Endometrial microvascular endothelial cells (primary cell): Measurements from ENCODE around the gene KRT1. TPM values are rescaled to one million over a fixed set of nuclear protein-coding genes. Genes with fewer than 3 reads are reported as not detected.

Experiments used
- in situ Hi-C: cut with HindIII; loops from 2 replicates; pipeline ENCODE4 v1.10.0; 2017; ENCODE audit warnings: low sequenced_read_pairs, low pct_unique_long_range_greater_than_20kb; ENCODE audit errors: inconsistent ontology term
- total RNA-seq: library from RNA; depleted of rRNA; stranded (reverse); fragments of >200 nt; gene quantifications from one replicate; pipeline ENCODE4 v1.2.3, GENCODE V29; 2015; ENCODE audit errors: inconsistent ontology term

KRT1 gene
- total RNA-seq, 1 donor from 2014 or later, result not detected

DNA sequence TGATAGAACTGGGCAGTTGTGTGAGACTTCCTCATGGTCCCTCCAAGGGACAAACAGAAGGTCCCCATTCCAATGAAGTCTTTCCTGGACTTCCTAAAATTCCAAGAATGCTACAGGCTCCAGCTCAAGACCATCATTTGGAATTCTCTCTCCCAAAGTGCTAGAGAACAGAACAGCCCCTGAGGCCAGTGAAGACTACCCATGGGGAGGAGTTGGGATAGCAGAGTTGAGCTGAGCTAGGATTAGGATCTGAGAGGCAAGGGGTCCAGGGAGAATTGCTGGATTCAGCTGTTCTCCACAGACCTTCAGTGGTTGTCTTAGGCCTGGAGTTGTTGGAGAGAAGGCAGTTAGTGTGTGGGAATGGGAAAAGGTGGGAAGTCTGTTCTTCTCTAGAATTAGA, 10.8 kb downstream of the KRT1 start:
- in situ Hi-C loops, result no loop called here

DNA sequence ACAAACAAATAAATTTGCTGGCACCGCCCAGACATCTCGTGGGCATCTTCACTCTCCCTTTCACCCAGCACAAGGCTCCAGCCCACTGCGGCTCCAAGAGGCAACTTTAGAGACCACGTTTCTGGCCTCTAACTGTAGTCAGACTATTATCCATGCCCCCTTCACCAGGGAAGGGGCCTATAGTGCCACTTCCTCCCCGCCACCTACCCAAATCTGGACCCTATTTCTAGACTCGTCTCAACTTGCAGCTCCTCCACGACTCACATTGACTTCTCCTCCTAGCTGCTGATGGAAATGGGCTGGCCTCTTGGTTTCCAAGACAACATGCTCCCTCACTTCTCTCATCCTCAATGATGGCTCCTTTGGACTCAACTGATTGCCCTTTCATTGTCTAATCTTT, 12.3 kb downstream of the KRT1 start:
- in situ Hi-C loops, result no loop called here

DNA sequence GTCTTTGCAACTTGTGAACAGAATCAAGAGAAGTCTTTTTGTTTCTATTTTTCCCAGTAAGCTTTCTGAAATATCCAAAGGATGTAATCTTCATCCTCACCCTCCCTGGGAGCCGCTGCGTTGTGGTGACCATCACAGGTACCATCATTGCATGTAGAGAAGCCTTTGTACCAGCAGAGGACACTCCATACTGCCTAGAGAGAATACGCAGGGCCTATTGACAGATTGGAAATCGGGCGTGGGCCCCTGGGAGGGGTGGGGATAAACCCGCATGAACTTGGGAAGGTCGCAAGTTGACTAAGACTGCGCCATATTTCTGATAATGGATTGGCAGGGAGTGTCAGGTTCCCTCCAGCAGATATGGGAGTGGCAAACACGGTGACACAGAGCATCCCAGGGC, 12.7 kb downstream of the KRT1 start:
- in situ Hi-C loops, result no loop called here

DNA sequence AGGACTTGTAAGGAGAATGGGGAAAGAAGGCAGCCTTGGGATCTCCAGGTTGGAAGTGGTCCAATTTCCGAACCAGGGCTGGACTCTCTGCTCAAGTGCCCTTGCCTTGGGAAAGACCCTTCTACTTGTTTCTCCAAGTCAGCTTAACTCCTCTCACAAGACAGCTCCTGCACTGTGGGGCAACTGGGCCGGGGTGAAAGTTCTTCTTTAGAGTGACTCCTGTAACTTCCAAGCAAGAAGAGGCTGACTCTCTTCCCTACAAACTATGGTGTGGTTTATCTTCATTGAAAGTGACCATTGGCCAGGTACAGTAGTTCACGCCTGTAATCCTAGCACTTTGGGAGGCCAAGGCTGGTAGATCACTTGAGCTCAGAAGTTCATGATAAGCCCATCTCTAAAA, 13.7 kb downstream of the KRT1 start:
- in situ Hi-C loops, result no loop called here

DNA sequence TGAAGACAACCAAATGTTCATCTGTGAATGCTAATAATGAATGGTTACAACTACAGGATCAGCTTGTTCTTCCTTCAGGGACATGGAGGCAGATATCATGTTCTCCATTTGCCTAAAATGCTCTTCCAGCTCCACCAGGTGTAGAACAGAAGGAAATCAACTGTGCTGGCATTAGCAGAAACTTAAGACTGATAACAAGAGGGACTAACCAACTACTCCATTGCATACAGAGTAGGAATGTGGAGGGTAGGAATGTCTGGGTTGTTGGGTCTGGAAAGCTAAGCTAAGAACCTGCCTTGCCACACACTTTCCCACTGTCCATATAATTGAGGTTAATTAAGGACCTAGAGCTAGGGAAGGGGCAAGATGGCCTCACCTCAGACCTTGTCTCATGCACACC, 16.8 kb downstream of the KRT1 start:
- in situ Hi-C loops, result no loop called here

DNA sequence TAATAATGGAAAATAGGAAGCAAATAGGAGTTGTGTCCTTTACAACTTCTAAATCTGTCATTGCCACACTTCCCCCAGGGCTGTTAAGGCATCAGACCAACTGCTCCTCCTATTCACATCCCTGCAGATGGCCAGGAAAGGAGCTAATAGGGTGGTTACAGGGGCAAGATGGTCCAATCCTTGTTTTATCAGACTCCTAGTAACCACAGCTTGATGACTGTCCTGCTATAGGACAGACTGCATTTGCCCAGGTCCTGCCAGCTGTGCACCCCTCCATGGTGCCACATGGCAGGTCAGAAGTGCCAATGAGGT, 17.3 kb downstream of the KRT1 start:
- in situ Hi-C loops, result no loop called here

DNA sequence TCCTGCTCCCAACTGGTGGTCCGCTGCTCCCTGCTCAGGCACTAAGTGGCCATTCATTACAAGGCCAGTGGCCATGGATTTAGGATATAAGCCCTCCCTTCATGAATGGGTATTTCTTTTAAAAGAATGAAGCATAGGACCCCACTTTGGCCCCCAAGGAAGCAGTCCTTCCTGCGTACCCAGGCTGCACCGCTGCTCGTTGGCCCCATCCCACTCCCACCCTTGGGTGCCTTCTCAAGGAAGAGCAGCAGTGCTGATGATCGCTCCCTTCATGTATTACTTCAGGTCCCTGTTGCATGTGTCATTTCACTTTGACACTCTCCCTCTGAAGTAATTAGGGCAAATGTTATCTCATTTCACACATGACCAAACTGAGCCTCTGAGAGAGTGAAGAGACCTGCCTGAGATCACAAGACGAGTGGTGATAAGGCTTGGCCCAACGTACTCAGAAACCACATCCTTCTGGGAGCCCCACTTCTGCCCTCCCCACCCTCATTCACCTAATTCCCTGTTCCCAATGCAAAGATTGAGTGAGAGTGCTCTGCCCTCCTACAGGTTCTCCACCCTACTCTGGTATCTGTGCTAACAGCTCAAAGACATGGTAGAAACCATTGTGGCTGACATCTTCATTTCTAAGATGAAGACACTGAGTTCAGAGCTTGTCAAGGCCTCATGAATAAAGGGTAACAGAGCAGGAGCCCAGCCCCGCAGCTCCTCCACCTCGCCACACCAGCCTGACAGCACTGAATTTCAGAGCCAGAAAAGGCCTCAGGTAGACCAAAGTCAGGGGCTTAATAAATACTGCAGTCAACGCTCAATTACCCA, 17.9 kb downstream of the KRT1 start:
- in situ Hi-C loops, result no loop called here

DNA sequence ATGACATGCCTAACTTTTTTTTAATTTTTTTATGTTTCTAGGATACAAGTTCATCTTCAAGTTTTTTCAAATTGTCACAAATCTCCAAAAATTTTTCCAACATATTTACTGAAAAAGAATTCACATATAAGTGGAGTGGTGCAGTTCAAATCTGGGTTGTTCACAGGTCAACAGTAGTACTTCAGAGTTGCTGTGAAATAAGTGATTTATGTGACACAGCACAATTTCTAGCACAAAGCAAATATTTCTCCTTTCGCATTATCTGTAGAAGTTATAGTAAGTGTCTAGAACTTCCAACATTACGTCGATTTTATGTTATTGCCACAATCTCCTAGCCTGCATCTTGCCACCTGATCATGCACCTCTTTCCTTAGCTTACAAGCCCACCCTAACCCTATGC, 18.5 kb downstream of the KRT1 start:
- in situ Hi-C loops, result no loop called here

DNA sequence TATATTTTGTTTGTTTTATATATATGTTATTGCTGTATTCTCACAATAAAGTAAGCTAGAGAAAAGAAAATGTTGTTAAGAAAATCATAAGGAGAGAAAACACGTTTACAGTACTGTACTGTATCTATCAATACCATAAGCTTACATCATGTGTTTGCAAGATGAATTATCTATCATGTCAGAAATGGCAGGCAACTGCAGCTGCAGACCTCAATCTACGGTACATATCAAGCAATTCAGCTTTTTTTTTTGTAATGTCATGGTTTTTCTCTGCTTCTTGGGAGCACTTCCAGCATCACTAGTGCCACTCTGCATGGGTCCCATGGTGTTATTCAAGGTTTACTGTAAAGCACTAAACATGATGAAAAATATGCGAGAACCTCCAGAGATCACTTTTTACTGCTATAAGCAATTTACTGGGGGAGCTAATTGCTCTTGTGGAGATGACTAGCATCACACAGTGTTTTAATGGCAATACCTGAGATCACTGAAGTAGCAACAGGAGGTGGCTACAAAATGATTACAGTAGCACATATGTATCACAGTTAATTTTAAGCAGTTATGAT, 19.2 kb downstream of the KRT1 start:
- in situ Hi-C loops, result no loop called here

DNA sequence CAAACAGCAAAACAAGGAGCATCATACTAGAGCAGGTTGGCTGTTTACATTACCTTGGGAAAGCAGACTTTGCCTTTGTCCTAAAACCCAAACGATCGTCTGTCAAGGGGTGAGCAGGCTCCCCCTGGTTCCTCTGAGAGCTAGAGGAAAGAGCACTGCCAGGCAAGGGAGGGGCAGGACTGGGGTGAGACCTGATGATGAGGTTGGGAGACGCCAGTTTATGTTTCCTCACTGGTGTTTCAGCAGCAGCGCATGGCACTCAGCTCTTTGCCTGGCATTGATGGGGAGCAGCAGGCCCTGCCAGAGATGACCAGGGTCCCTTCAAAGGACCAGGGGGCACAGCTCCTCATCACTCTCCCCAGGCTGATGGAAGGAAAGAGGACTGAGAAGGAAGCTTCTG, 20.3 kb downstream of the KRT1 start:
- in situ Hi-C loops, result no loop called here

DNA sequence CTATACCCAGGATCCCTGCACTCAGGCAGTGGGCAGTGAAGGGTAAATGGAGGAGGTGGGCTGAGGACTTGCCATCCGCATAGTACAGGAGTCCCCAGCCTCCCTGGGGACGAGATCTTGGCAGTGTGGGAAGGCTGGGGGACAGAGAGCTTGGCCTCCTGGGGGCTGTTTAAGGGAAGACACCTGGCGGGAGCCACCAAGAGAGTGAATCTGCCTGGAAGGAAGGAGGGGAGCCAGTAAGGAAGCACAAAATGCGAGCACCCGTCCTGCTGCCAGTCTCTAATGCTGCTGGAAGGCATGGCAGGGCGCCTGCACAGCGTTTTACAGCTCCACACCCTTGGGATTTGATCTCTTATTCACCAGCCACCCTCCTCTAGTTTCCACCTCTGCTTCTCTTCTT, 20.8 kb downstream of the KRT1 start:
- in situ Hi-C loops, result no loop called here

DNA sequence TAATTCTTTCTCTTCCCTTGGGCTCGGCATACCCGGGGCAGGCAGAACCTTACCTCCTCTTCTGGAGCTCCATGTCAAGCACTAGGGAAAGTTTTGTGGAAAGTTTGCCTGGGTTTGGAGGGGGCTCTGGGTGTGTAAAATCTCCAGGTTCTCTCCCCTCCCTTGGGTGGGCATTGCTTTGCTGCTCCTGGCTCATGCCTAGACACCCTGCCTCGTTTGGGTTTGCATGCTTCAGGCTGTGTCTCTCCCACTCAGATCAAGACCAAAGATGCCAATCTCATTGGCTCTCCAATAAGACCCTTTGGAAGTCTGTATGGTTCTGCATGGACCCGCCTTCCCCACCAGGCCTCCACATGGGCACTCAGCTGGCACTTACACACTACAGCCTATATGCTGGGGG, 22.0 kb downstream of the KRT1 start:
- in situ Hi-C loops, result no loop called here

DNA sequence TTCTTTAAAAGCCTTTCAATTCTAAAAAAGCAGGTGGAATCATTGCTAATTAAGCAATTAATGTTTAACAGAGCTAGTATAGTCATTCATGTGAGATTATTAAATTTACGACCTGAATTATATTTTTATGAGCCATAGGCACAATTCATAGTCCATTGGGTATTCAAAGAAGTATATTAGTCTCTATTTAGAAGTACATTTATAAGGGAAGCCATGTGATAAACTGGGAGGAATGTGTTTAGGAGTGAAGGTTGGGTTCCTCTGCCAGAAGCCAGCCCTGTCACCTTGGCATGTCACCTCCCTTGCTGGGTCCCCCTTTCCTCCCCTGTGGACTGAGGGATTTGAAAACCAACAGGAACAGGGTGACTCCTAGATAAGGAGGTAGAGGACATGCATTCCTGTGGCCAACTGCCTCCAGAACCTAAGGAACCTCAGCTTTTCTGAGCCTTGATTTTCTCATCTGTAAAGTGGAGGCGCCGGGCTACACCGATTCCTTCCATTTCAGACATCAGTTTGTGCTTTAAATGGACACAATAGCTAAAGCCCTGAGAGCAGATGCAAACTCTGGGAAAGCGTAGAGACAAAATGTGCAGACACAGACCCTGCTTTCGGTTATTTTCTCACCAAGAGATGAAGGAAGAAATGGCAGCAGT, 22.8 kb downstream of the KRT1 start:
- in situ Hi-C loops, result no loop called here

DNA sequence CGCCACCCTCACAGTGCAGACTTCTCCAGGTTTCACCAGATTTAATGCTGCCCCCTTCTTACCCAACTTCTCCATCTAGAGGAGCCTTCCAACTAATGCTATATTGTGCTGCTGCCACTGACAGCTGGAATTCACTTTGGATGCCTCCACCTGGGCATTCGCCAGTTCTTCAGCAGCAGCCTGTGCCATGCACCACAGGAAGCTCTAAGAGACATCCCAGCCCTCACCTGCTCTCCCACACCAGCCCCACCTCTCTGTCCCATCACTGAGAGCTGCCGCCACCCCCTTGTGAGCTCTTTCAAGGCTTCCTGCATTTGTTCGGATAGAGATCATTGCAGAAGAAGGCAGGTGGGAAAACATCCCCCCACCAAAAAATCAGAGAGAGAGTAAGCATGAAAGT, 23.6 kb downstream of the KRT1 start:
- in situ Hi-C loops, result no loop called here

DNA sequence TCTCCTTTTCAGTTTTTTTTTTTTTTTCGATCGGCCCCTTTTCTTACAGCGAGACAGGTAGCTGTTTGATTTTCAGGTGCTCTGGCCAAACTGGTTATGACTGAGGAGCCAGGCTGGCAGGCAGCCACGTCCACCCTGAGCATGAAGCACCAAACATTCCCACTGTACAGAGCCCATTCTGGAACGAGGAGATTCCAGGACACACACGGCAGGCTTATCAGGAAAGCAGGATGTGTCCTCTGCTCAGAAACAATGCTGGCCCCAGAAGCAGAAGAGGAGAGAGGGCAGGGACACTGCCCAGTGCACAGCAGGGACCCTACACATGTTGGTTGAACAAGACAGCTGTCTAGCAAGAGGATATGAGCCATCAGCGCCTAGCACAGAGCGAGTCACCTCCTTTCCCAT, 24.5 kb downstream of the KRT1 start:
- in situ Hi-C loops, result no loop called here

DNA sequence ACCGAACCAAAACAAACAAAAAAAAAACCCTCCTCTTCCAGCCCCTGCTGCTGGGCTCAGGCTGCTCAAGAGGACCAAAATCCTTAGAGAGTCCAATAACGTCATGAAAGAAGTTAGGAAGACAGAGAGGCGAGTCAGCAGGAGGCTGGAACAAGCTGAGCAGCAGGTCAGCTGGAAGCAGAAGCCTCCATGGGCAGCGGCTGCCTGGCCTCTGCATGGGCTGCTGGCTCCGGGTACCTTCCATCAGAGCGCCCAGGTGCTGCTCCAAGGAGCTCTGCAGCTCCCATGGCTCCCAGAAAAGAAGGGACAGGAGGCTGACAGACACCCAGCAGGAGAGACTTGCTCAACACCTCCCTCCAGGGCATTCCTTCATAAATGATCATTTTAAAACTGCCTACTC, 25.0 kb downstream of the KRT1 start:
- in situ Hi-C loops, result no loop called here

DNA sequence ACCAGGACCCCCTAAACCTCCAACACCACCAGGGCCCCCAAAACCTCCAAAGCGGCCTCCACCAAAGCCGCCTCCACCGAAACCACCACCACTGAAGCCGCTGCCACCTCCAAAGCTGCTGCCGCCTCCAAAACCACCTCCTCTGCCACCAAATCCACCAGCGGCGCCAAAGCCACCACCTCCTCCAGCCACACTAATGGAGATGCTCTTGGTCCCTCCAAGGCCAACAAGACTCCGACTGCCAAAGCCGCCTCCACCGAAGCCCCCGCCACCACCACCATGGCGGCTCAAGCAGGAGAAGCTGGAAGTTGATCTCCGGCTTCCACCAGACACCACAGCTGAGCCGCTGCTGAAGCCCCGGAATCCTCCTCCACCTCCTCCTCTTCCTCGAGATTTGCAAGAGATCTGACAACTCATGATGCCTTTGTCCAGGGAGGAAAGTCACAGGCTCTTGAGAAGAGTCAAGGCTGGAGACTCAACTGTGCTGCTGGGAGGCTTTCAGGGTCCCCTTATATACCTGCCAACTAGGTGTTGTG, 28.4 kb downstream of the KRT1 start, which contains the start of gene KRT2:
KRT2 (minus strand) TSS at position 486 of the 536 bp plus-strand sequence; CDS start at position 417, 69 bp downstream.
- in situ Hi-C loops, result no loop called here

DNA sequence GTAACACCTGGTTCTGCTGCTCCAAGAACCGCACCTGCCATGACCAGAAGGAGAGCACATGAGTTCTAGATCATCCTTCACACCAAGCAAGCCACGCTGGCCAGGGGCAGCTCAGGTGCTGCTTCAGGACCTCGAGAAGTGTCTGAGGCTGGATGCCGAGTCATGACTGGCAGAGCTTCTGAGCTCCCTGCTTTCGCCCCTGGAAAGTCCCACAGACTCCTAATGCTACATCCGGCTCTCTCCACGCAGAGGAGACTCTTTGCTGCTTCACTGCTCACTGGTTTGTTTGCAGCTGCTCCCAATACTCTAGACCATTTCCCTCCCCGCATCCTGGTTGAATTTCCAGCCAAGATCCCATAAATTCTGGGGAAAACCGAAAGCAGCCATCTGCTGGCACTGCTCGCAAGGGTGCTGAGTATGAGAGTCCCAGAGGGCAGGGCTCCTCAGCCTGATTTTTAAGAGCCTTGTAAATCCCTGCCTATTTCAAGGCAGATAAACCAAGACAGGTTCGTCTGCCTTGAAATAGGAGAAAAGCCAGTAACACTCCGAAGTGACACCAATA, 29.6 kb downstream of the KRT1 start:
- in situ Hi-C loops, result no loop called here

DNA sequence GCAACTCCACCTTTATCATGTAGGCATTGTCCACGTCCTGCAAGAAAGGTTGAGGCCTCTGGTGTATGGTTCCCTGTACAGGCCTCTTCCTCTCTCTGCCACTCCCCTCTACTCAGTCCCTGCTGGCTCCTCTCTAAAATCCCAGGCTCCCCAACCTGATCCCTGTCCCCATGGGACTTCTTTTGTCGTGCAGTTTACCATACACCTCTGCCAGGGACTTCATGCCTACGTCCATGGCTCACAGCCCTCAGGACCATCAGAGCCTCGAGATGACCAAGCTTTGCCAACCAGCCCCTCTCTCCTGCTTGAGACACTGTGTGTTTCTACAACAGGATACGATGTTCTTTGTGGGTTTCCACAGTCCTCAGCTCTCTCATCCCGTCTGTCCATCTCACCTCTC, 31.1 kb downstream of the KRT1 start:
- in situ Hi-C loops, result no loop called here

DNA sequence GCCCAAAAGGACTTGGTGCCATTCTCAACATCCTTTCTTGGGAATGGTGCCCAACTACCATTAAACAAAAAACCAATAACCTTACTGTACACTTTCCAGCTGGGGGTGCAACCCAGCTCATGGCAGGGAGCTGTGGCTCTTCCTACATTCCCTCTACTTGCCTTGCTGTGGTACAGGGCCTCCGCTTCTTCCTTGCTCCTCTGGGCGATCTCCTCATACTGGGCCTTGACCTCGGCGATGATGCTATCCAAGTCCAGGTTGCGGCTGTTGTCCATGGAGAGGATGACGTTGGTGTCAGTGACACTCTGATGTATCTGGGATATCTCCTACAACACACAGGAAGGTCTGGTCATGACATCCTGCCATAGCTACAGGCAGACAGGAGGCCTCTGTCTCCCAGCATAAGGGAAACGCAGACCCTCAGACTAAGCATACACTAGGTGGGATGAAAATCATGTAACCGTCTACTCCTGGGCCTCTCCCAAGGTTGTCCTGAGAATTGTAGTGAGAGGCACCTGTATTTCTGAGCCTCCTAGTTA, 32.1 kb downstream of the KRT1 start:
- in situ Hi-C loops, result no loop called here
